Tibial artery (tissue), 4 donors: ENCODE data around the gene TUBA3C.
A peak's percentile ranks its signal among the peaks of the same experiment; 100 is the strongest.
"Not testable (repeated sequence)": the region's sequence is repeated elsewhere in the genome, so short reads cannot be mapped to it uniquely, and the experiment has no call there.

Experiments
- DNase-seq, 2 donors: peaks; one replicate each; pipeline ENCODE4 v3.0.0-alpha.2; 2019
- H3K27ac ChIP-seq, 2 donors: fragments of 200-600 bp; sonication (generic) in 1 of 2; 1 replicate in 1 of 2; 2 replicates in 1 of 2; pipeline ENCODE4 v1.5.1; 2018 to 2019; ENCODE audit warnings: mild to moderate bottlenecking in 1 of 2
- H3K27me3 ChIP-seq, 2 donors: fragments of 200-600 bp; sonication (generic) in 1 of 2; one replicate each; pipeline versions ENCODE4 v1.5.1 to v1.6.0; 2016 to 2019
- H3K36me3 ChIP-seq, 3 donors: fragments of 200-600 bp; sonication (generic) in 2 of 3; one replicate each; pipeline ENCODE4 v1.5.1; 2016 to 2019; ENCODE audit warnings: mild to moderate bottlenecking in 2 of 3
- H3K4me1 ChIP-seq, 4 donors: fragments of 200-600 bp; sonication (generic) in 2 of 4; 1 replicate in 3 of 4; 2 replicates in 1 of 4; pipeline ENCODE4 v1.5.1; 2016 to 2019
- H3K4me3 ChIP-seq, 2 donors: fragments of 200-600 bp; sonication (generic) in 1 of 2; 1 replicate in 1 of 2; 2 replicates in 1 of 2; pipeline ENCODE4 v1.5.1; 2018 to 2019; ENCODE audit warnings: mild to moderate bottlenecking in 2 of 2
- H3K9me3 ChIP-seq, 3 donors: fragments of 200-600 bp; sonication (generic) in 1 of 3; one replicate each; pipeline ENCODE4 v1.5.1; 2016 to 2019
- intact Hi-C: fragments of 100-400 bp; cut with DNase I; formaldehyde crosslinking; loops from one replicate; pipeline ENCODE4 v1.15.0; 2023; ENCODE audit warnings: low total_unique reads
- TF ChIP-seq, protein P1 (sequence below), 2 experiments: fragments of 200-600 bp in 1 of 2; fragments of 450-650 bp in 1 of 2; IDR thresholded peaks; one replicate each; pipeline ENCODE4 v1.5.1; 2017 to 2019; ENCODE audit warnings: antibody characterized with exemption in 2 of 2, mild to moderate bottlenecking in 1 of 2, moderate library complexity in 1 of 2

Gene TUBA3C

DNA sequence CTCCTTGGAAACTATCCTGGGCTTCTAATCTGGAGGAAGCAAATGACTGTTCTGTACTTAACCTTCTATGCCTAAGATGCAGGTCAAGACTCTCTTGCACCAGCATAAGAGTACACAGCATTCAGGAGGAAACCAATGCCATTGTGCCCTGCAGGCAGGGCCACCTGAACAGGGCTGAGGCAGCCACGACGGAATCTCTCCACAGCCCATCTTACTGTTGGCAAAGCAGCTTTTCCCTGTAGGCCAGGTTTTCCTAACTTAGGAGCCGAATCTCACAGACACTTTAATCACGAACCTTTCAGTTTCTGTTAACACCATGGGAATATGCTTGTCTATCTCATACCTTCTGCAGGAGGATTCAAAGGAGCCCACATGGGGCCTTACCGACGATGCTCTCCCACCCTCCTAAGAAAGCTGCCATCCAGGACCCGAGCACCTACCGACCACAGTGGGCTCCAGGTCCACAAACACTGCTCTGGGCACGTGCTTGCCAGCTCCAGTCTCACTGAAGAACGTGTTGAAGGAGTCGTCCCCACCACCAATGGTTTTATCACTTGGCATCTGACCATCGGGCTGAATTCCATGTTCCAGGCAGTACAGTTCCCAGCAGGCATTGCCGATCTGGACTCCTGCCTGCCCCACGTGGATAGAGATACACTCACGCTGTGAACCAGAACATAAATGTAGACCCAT lies 2.6 kb downstream of the TUBA3C start:
- DNase-seq: no peak
- Histone ChIP-seq H3K27ac (no peak overlapping the region), H3K27me3 (no peaks in the 10 kb centered on the region), H3K36me3 (no peaks in the 10 kb centered on the region), H3K4me3 (no peak overlapping the region), H3K9me3 (peaks cover 0 to 10% (median 0%) of the 10 kb centered on the region in 3 donors), H3K4me1 (no peaks in the 10 kb centered on the region)
- TF ChIP-seq, protein P1, sequence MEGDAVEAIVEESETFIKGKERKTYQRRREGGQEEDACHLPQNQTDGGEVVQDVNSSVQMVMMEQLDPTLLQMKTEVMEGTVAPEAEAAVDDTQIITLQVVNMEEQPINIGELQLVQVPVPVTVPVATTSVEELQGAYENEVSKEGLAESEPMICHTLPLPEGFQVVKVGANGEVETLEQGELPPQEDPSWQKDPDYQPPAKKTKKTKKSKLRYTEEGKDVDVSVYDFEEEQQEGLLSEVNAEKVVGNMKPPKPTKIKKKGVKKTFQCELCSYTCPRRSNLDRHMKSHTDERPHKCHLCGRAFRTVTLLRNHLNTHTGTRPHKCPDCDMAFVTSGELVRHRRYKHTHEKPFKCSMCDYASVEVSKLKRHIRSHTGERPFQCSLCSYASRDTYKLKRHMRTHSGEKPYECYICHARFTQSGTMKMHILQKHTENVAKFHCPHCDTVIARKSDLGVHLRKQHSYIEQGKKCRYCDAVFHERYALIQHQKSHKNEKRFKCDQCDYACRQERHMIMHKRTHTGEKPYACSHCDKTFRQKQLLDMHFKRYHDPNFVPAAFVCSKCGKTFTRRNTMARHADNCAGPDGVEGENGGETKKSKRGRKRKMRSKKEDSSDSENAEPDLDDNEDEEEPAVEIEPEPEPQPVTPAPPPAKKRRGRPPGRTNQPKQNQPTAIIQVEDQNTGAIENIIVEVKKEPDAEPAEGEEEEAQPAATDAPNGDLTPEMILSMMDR (IDR thresholded peaks at IDR 0.05): no peak
- intact Hi-C loops: no loop called here

DNA sequence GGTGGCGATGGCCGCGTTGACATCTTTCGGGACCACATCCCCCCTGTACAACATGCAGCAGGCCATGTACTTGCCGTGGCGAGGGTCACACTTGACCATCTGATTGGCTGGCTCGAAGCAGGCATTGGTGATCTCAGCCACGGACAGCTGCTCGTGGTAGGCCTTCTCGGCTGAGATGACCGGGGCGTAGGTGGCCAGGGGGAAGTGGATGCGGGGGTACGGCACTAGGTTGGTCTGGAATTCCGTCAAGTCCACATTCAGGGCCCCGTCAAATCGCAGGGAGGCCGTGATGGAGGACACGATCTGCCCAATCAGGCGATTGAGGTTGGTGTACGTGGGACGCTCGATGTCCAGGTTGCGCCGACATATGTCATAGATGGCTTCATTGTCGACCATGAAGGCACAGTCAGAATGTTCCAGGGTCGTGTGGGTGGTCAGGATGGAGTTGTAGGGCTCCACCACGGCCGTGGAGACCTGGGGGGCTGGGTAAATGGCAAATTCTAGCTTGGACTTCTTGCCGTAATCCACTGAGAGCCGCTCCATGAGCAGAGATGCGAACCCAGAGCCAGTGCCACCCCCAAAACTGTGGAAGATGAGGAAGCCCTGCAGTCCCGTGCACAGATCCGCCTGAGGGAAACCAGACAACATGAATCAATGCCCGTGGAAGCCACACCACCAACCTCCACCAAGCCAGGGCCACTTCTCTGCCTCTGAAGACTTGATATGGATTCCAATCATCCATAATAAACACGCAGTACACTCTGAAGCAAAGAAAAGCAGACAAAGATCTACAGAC lies 4.4 kb downstream of the TUBA3C start:
- H3K4me3 ChIP-seq, H3K4me1 ChIP-seq, H3K27ac ChIP-seq, H3K9me3 ChIP-seq, H3K36me3 ChIP-seq, H3K27me3 ChIP-seq, intact Hi-C loops: not testable (repeated sequence)
- DNase-seq: peak; percentile 9 to 43

DNA sequence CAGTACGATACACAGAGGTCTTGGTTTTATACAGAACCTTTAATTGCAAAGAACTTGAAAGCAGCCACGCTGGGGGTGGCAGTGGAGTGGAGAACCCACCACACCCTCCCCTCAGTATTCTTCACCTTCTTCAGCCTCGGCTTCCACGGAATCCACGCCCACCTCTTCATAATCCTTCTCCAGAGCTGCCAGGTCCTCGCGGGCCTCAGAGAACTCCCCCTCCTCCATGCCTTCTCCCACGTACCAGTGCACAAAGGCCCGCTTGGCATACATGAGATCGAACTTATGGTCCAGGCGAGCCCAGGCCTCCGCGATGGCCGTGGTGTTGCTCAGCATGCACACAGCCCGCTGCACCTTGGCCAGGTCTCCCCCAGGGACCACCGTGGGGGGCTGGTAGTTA lies 7.9 kb downstream of the TUBA3C start:
- TF ChIP-seq, protein P1 (IDR thresholded peaks at IDR 0.05): no peak
- Histone ChIP-seq H3K4me3 (no peak overlapping the region), H3K27ac (no peak overlapping the region), H3K27me3 (no peaks in the 10 kb centered on the region), H3K36me3 (no peaks in the 10 kb centered on the region), H3K9me3 (no peaks in the 10 kb centered on the region), H3K4me1 (no peaks in the 10 kb centered on the region)
- DNase-seq: no peak
- intact Hi-C loops: no loop called here

DNA sequence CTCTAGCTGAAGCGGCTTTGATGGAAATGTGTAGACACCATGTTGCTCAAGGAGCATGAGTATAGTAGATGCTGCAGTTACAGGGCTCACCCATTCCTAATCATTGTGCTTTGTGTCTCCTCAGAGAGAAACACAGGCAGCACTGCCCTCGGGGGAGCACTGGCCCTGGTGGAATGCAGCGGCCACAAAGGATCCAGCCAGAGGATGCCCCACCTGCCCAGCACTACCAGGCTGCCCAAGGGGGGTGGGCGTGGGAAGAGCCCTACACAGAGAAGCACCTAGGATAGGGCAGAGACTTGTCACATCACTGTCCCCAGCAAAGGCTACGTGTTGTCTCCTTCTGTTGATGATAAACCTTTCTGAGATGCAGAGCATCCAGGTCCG lies 9.0 kb downstream of the TUBA3C start:
- DNase-seq: no peak
- H3K36me3 ChIP-seq: no peaks in the 10 kb centered on the region
- no peak overlapping the region for H3K4me3 ChIP-seq
- TF ChIP-seq, protein P1 (IDR thresholded peaks at IDR 0.05): no peak
- no peak overlapping the region for H3K27ac ChIP-seq
- intact Hi-C loops: no loop called here
- H3K4me1 ChIP-seq: no peaks in the 10 kb centered on the region
- no peaks in the 10 kb centered on the region for H3K9me3 ChIP-seq
- H3K27me3 ChIP-seq: no peaks in the 10 kb centered on the region

DNA sequence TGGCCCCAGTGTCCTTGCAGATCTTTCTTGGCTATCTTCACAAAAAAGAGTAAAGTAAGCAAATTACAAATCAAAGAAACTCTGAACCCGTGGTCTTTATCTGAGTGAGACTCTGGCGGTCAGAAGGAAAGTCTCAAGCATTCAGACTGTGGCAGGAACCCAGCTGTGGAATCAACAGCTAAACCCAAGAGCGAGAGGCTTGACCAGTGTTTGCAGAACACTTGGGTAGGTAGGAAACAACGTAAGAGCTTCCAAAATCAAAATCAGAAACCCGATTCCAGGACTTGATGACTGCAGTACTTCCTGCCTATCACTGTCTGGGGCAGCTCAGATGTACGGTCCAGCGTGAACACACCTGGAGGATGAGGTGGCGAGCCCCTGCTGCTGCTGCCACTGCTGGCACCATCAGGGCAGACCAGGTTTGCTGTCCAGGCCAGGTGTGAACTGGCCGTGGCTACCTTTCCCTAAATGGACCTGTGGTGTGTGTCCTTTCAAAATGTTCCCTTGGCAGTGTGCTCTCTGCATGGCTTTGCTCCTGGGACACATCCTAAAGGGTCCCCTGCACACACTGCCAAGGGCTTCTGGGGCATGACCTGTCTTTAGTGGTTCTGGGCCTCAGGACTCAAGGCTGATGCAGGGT lies 9.5 kb downstream of the TUBA3C start:
- Histone ChIP-seq H3K36me3 (no peaks in the 10 kb centered on the region), H3K4me1 (no peaks in the 10 kb centered on the region), H3K27ac (no peak overlapping the region), H3K4me3 (no peak overlapping the region), H3K27me3 (no peaks in the 10 kb centered on the region), H3K9me3 (no peaks in the 10 kb centered on the region)
- TF ChIP-seq, protein P1 (IDR thresholded peaks at IDR 0.05): no peak
- intact Hi-C loops: no loop called here
- DNase-seq: no peak

DNA sequence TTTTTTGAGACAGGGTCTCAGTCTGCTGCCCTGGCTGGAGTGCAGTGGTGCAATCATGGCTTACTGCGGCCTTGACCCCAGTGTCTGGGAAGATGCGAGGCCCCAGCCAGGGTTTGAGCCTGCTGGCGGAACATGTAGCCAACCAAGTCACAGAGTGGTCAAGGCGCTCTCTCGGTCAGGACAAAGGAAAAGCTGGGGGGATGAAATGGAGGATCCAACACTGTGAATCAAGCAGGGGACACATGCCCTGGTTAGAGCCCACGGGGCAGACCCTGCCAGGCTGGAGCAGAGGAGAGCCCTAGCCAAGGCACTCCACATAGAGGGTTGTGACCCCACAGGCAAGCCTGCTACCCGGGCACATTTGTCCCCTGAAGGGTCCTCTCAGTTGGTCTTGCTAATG lies 10.1 kb downstream of the TUBA3C start:
- intact Hi-C loops: no loop called here
- Histone ChIP-seq H3K9me3 (no peaks in the 10 kb centered on the region), H3K27me3 (no peaks in the 10 kb centered on the region), H3K36me3 (no peaks in the 10 kb centered on the region), H3K27ac (no peak overlapping the region), H3K4me1 (no peaks in the 10 kb centered on the region), H3K4me3 (no peak overlapping the region)
- TF ChIP-seq, protein P1 (IDR thresholded peaks at IDR 0.05): no peak
- no peak for DNase-seq
